RPMI8226 (cell line): Measurements from ENCODE around the gene ASB14.
"Not testable (repeated sequence)": the region's sequence is repeated elsewhere in the genome, so short reads cannot be mapped to it uniquely, and the experiment has no call there.

Source experiments
- DNase-seq: peaks from one replicate; pipeline ENCODE4 v3.0.0-alpha.2; 2015

The ASB14 gene

GRCh38 chr3:57292159-57292896 lies at the start of gene ASB14:
Gene ASB14 (minus strand): TSS chr3:57292685. CDS start chr3:57292033, 652 bp downstream.
- DNase-seq, result no peak

GRCh38 chr3:57339071-57339642 lies 46.7 kb upstream of the ASB14 start:
- DNase-seq, result not testable (repeated sequence)

GRCh38 chr3:57338272-57339070 lies 46.0 kb upstream of the ASB14 start:
- not testable (repeated sequence) for DNase-seq

- DNase-seq, result no peak
These were observed 42.9 kb upstream of the ASB14 start for GRCh38 chr3:57335283-57335938.

GRCh38 chr3:57331078-57331610 lies 38.7 kb upstream of the ASB14 start:
- no peak for DNase-seq

GRCh38 chr3:57326498-57326897 lies 34.0 kb upstream of the ASB14 start:
- DNase-seq, result not testable (repeated sequence)

GRCh38 chr3:57314204-57314603 lies 21.7 kb upstream of the ASB14 start:
- DNase-seq, result no peak

- DNase-seq, result no peak
These were observed 17.4 kb upstream of the ASB14 start for GRCh38 chr3:57309769-57310360.

GRCh38 chr3:57303520-57303919 lies 11.0 kb upstream of the ASB14 start:
- not testable (repeated sequence) for DNase-seq

- no peak for DNase-seq
These were observed 5.6 kb upstream of the ASB14 start for GRCh38 chr3:57298041-57298440.

- no peak for DNase-seq
These were observed 527 bp upstream of the ASB14 start for GRCh38 chr3:57292897-57293526.

GRCh38 chr3:57288403-57288802 lies 4.1 kb downstream of the ASB14 start:
- no peak for DNase-seq

- DNase-seq, result no peak
These were observed 5.3 kb downstream of the ASB14 start for GRCh38 chr3:57287205-57287604.

GRCh38 chr3:57283334-57283733 lies 9.2 kb downstream of the ASB14 start:
- no peak for DNase-seq

- DNase-seq, result no peak
These were observed 10.8 kb downstream of the ASB14 start for GRCh38 chr3:57281715-57282114.

GRCh38 chr3:57279685-57280084 lies 12.8 kb downstream of the ASB14 start:
- DNase-seq, result no peak

GRCh38 chr3:57278237-57278636 lies 14.2 kb downstream of the ASB14 start:
- DNase-seq, result no peak

GRCh38 chr3:57275393-57275792 lies 17.1 kb downstream of the ASB14 start:
- DNase-seq, result no peak

- DNase-seq, result no peak
These were observed 17.6 kb downstream of the ASB14 start for GRCh38 chr3:57274845-57275244.

GRCh38 chr3:57268416-57268815 lies 24.1 kb downstream of the ASB14 start:
- no peak for DNase-seq

GRCh38 chr3:57261929-57262328 lies 30.6 kb downstream of the ASB14 start:
- no peak for DNase-seq

- DNase-seq, result no peak
These were observed 31.4 kb downstream of the ASB14 start for GRCh38 chr3:57261119-57261518.
